ENCODE results near the gene NT5C2.

- TF ChIP-seq CTCF (IDR thresholded peaks at IDR 0.05; ENCODE audit: insufficient read depth, low read depth, low read length) (no peak), EZH2 (IDR thresholded peaks at IDR 0.05; ENCODE audit: insufficient read depth, low read length) (no peak)
These were observed 110.4 kb downstream of the NT5C2 start for GRCh38 chr10:103082683-103083082.
